Measurements from ENCODE around the gene DDX51. TPM values are rescaled to one million over a fixed set of nuclear protein-coding genes. Genes with fewer than 3 reads are reported as not detected.
"Not testable (repeated sequence)": the region's sequence is repeated elsewhere in the genome, so short reads cannot be mapped to it uniquely, and the experiment has no call there.

Gene DDX51
- total RNA-seq, 1 experiment from 2014 or later: 4.7 TPM

DNA sequence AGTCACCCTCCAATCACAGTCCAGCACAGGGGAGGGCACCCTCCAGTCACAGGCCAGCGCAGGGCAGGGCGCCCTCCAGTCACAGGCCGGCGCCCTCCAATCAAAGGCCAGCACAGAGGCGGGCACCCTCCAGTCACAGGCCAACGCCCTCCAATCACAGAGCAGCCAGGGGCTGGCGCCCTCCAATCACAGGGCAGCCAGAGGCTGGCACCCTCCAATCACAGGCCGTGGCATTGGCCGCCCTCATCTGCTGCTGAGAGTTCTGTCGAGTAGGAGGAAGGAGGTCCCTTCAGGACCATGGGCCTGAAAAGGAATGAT is 26.6 kb downstream of the DDX51 start:
- no peak for DNase-seq (ENCODE audit: low spot score)

DNA sequence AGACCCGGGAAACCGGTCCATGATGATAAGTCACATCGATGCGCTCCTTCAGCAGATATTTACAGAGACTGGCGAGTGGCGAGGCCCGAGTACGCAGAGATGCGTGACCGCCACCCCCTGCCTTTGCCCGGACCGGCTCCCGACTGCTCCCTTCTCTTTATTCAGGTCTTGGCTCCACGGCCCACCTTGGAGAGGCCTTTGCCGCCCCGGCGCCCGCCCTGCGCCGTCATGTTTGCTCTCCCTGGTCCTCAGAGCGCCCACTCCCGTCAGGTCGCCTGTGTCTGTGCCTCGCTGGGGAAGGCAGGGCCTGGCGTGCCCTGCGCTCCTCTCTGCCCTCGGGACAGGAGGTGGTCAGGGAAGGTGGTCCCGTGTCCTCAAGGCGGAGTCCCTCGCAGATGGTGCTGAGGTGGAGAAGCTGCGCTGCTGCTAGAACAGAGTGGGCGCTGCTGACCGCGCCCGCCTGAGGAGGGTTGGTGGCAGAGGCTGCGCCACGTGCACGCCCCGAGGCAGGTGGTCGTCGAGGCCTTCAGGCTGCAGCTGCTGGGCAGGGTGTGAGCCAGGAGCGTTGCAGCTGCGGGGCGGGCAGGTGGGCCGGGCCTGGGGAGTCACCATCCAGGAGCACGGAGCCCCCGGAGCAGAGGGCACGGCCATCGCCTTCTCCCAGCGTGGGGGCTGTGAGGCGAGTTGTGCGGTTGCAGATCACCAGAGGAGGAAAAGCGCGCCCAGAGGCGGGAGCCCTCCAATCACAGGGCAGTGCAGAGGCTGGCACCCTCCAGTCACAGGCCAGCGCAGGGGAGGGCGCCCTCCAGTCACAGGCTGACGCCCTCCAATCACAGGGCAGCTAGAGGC is 27.2 kb downstream of the DDX51 start:
- DNase-seq (ENCODE audit: low spot score): no peak

DNA sequence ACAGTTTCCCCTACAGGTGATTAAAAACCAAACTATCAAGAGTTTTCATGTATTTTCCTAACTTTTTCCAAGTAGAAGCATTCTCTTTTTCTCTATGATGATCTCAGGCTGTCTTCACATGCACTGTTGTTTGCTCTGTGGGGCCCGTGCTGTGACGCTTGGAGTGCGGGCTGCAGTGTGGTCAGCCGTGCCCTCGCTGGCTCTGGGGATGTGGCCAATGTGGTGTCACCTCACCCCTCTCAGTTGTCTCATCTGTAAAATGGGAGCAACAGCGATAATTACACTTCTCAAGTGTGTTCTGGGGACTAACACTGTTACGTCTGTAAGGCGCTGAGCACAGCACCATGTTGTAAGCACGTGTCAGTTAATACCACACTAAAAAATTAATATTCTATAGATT is 28.6 kb downstream of the DDX51 start:
- no peak for DNase-seq (ENCODE audit: low spot score)

DNA sequence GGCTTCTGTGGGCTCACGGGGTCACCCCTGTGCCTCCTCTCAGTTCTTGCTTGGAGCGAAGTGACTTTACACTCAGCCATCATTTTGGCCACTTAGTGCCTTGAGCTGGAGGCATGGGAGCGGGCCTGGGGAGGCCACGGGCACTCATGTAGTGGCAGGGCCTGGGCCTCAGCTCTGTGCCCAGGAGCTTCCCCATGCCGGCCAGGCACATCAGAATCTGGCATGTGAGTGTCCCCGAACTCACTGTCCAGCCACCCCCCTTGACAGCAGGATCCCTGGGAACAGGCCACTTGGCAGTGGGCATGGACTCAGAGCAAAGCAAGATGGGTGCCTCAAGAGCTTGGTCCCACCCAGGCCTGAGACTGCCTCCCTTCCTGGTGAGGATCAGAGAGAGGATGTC is 29.5 kb downstream of the DDX51 start:
- no peak for DNase-seq (ENCODE audit: low spot score)

- no peak for DNase-seq (ENCODE audit: low spot score)
These were observed 32.3 kb downstream of the DDX51 start for GRCh38 chr12:132111654-132112304.

- no peak for DNase-seq (ENCODE audit: low spot score)
These were observed 33.4 kb downstream of the DDX51 start for GRCh38 chr12:132110677-132111076.

GRCh38 chr12:132109741-132110140 is 34.4 kb downstream of the DDX51 start:
- no peak for DNase-seq (ENCODE audit: low spot score)

- DNase-seq (ENCODE audit: low spot score): no peak
These were observed 35.8 kb downstream of the DDX51 start for GRCh38 chr12:132108211-132108832.

DNA sequence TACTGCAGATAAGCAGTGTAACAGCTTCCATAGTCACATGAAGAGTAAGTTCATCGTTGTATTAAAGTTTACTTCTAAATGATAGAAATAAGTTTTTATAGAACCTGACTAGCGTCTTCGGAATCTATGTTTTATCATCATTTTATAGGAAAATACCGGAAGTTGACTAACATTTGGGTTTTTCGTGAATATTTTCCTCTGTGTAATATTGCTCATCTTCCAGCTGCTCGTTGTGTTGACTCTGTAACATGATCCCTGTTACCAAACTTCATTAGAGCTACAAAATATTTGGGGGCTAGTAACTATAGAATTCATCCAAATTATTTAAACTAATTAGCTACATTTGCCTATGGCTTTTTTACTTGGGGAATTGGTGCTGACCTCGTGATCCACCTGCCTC is 37.2 kb downstream of the DDX51 start:
- no peak for DNase-seq (ENCODE audit: low spot score)

DNA sequence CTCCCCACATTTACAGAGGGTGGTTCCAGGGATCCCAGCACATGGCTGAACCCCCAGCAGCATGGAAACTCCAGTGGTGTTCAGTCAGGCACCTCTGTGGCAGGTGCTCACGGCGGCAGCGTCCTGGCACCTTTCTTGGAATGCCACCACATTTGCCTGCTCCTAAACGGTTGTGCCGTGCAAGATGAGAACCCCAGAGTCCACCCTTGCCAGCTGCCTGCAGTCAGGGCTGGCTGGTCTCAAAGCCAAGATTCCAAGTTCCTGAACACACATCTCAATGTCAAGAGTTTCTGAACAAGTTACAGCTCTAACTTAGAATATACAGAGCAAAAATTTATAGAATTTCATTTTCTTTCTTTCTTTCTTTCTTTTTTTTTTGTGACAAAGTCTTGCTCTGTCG is 38.7 kb downstream of the DDX51 start:
- no peak for DNase-seq (ENCODE audit: low spot score)

DNA sequence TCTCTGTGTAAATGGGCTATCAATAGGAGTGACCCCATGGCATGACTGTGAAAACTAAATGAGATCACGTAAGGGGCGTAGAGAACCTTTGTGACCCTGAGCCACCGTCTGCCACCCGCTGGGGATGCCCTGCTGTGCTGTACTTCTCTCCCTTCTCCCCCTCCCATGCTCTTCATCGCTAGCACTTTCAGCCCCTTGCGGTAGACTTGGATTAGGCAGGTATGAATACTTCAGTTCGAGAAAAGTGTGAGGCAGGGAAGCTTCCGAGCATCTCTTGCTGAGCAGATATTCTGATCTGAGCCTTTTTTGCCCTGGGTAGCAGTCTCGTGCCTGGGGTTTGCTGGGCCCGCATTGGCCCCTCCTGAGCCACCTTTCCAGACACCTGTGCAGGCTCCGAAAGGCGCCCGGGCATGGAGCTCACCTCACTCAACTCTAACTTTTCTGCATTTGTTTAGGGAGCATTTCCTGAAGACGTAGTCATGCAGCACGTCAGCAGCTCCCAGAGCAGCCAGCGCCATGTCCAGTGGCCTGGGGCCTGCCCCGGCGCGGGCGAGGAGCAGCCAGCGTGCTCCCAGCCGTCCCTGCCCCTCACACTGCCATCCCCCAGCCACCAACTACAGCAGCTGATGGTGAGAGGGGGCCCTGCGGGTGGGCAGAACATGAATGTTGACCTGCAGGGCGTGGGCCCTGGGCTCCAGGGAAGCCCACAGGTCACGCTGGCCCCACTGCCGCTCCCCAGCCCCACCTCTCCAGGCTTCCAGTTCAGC is 40.4 kb downstream of the DDX51 start:
- no peak for DNase-seq (ENCODE audit: low spot score)

DNA sequence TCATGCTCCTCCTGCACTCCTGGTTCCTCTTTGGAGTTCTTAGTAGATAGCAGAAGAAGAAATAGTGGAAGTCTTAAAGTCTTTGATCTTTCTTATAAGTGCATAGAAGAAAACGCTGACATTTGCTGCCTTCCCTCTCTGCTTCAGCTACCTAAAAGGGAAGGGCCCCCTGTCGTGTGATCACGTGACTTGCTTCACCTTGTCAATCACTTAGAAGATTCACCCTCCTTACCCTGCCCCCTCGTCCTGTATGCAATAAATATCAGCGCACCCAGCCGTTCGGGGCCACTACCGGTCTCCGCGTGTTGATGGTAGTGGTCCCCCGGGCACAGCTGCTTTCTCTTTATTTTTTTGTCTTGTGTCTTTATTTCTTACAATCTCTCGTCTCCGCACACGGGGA is 41.0 kb downstream of the DDX51 start:
- DNase-seq (ENCODE audit: low spot score): not testable (repeated sequence)

GRCh38 chr12:132102297-132102696 is 41.8 kb downstream of the DDX51 start:
- no peak for DNase-seq (ENCODE audit: low spot score)

- no peak for DNase-seq (ENCODE audit: low spot score)
These were observed 43.6 kb downstream of the DDX51 start for GRCh38 chr12:132100306-132101065.

DNA sequence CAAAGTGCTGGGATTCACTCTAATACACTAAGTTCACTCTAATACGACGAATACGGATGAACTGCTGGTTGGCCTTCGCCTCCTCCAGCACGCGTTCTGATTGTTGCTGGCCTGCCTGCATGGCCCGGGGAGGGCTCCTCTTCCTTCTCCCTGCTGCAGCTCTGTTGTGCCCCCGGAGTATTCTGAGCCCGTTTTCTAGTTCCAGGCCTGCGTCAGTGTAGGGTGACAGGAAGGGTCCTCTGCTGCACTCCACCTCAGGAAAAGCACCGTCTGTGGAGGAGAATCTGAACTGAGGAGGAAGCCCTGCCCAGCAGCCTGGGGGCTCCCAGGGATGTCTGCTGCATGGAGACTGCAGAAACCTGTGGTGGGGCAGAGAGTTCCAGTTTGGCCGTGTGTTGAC is 44.4 kb downstream of the DDX51 start:
- DNase-seq (ENCODE audit: low spot score): no peak

DNA sequence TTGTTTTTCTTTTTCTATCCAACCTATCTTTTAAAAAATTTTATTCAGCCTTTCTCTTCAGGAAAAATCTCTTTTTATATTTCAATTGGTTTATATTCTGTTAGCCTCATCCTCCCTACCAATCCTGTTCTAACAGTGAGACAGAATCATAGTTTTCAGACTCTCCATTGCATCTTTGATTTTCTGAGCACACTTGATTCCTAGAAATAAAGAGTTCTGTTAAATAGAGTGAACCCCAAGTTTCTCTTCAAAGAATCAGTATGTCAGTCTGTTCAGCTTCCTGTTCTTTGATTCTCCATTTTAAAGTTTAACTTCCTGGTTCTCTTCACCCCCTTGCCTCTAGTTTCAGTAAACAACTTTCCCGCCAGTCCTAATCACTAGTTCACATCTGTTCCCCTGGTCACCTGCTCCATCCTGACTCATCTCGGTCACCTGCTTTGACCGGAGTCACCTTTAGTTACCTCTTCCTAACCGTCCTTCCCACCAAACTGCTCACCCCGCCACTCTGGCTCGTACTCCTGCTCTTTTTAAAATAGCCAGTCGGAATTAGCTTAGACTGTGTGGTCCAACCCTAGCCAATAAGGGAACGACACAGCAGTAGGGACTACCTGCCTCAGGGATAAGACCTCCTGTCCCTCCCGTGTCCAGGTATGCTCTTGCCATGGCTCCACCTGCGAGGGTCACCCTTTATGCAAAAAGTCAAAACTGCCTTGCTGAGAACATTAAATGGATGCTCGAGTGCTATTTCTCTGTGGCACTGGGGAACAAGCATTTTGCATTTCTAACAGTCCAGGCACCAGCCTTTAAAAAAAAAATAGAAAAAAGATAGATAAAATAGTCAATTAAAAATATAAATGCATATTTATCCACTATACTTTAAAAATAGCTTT is 48.4 kb downstream of the DDX51 start:
- DNase-seq (ENCODE audit: low spot score): no peak

- no peak for DNase-seq (ENCODE audit: low spot score)
These were observed 49.7 kb downstream of the DDX51 start for GRCh38 chr12:132094269-132094891.

DNA sequence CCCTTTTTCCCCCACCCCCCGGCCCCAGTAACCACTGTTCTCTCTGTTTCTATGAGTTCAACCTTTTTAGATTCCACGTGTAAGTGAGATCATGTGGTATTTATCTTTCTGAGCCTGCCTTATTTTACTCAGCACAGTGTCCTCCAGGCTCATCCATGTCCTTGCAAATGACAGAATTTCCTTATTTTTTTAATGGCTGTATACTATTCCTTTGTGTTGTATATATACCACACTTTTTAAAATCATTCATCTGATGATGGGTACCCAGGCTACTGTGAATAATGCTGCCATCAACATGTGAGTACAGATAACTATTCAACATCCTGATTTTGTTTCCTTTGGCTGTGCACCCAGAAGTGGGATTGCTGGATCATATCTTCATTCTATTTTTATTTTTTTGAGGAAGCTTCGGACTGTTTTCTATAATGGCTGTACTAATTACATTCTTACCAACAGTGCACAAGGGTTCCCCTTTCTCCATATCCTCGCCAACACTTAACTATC is 54.7 kb downstream of the DDX51 start:
- no peak for DNase-seq (ENCODE audit: low spot score)

Measured in A172 (cell line).